ENCODE results near the gene FPGS.

- TF ChIP-seq POLR2A (IDR thresholded peaks at IDR 0.05) (no peak), POLR2AphosphoS5 (IDR thresholded peaks at IDR 0.05) (no peak)
Measured at GRCh38 chr9:127816362-127816725, 13.7 kb downstream of the FPGS start.

Data from prostate gland (tissue), 1 donor.